Psoas muscle (tissue), 8 donors: Measurements from ENCODE around the gene HOXC6. TPM values are rescaled to one million over a fixed set of nuclear protein-coding genes. Genes with fewer than 3 reads are reported as not detected.

Experiments
- ATAC-seq, 4 donors: fragments of 200-7000 bp; cut with Tn5 transposase; one replicate each; pipeline ENCODE4 v1.9.1; 2020; ENCODE audit warnings: moderate library complexity in 3 of 4, mild to moderate bottlenecking in 2 of 4
- DNase-seq, 2 donors: peaks; one replicate each; pipeline ENCODE4 v3.0.0-alpha.2; 2020
- H3K27ac ChIP-seq: fragments of 200-600 bp; one replicate; pipeline ENCODE4 v1.8.0; 2022
- H3K27me3 ChIP-seq, 3 donors: fragments of 200-600 bp in 1 of 3; one replicate each; pipeline versions ENCODE4 v1.6.1 to v1.8.0; 2013 to 2022; ENCODE audit warnings: low read length in 2 of 3, mild to moderate bottlenecking in 2 of 3, moderate library complexity in 1 of 3; ENCODE audit not compliant: insufficient read depth in 3 of 3
- H3K36me3 ChIP-seq, 2 donors: fragments of 200-600 bp in 1 of 2; one replicate each; pipeline versions ENCODE4 v1.6.1 to v1.8.0; 2013 to 2022; ENCODE audit warnings: low read depth in 1 of 2, mild to moderate bottlenecking in 1 of 2, moderate library complexity in 1 of 2; ENCODE audit not compliant: insufficient read depth in 1 of 2
- H3K4me1 ChIP-seq: fragments of 200-600 bp; one replicate; pipeline ENCODE4 v1.8.0; 2022
- H3K4me3 ChIP-seq: fragments of 200-600 bp; one replicate; pipeline ENCODE4 v1.8.0; 2022; ENCODE audit warnings: mild to moderate bottlenecking
- H3K9me3 ChIP-seq: fragments of 200-600 bp; one replicate; pipeline ENCODE4 v1.8.0; 2022
- CTCF ChIP-seq: fragments of 200-600 bp; IDR thresholded peaks from one replicate; pipeline ENCODE4 v1.8.0; 2022; ENCODE audit warnings: antibody characterized with exemption
- WGBS, 3 donors: extraction: QIAGEN DNeasy Blood & Tissue Kit; methylation state at CpG; one replicate each; pipeline versions ENCODE4 v1.1.6 to v1.1.7; 2013; 5-methylcytosine and 5-hydroxymethylcytosine counted together
- intact Hi-C, 2 donors: fragments of 100-400 bp; cut with DNase I; formaldehyde crosslinking; loops; one replicate each; pipeline versions ENCODE4 v1.11.0 to v1.14.2; 2022
- polyA plus RNA-seq, 3 donors: library from polyadenylated mRNA; stranded (reverse); fragments of 200-250 nt; gene quantifications; one replicate each; pipeline ENCODE4 v1.2.3, GENCODE V29; 2013
- total RNA-seq, 4 donors: library from RNA; stranded (reverse); fragmentation: NEBNext Ultra II Directional in 2 of 4; extraction: Animal tissue kit (Norgen Biotek cat#: 25700) in 2 of 4; gene quantifications; one replicate each; pipeline versions ENCODE4 v1.2.1 to v1.2.4, GENCODE V29; 2021 to 2023
- donor health status: healthy with polysubstance abuse.
- donor health status: DM: no; HTN: no; CAD: no; lungs with moderate emphysema.
- donor health status: Bipolar disorder and iron deficiency.
- donor health status: healthy.
- donor health status: DM: yes; HTN: yes; CAD: no.
- donor health status: DM: no; HTN: no; CAD: no.
- donor health status: DM: no; HTN: no; CAD: no.
- donor health status: DM: yes; HTN: yes; CAD: no.

HOXC6 gene
- total and polyA plus RNA-seq, 7 donors = 2.2 to 23.6 (median 7.6) TPM

GRCh38 chr12:53980802-53981496, 47.3 kb upstream of the HOXC6 start:
- H3K4me3 ChIP-seq = peak overlapping the region; percentile 79
- ATAC-seq = no peak
- peak in 1 of 2 donors; percentile 44 for DNase-seq
- H3K36me3 ChIP-seq = no peaks in the 10 kb centered on the region
- H3K4me1 ChIP-seq = peaks cover 5% of the 10 kb centered on the region
- intact Hi-C loops = loop anchor here in 1 of 2 donors (10.0 kb wide), 1 partner anchor 394 kb away; no protein-coding TSS in a partner anchor
- WGBS, 3 donors = 25 to 29% (median 25%) methylated on average over 15 of the region's 15 CpGs
- TF ChIP-seq CTCF = no peak
- H3K27ac ChIP-seq = peak overlapping the region; percentile 95
- H3K27me3 ChIP-seq = peaks cover 0 to 17% (median 7%) of the 10 kb centered on the region in 3 donors
- no peaks in the 10 kb centered on the region for H3K9me3 ChIP-seq

DNA sequence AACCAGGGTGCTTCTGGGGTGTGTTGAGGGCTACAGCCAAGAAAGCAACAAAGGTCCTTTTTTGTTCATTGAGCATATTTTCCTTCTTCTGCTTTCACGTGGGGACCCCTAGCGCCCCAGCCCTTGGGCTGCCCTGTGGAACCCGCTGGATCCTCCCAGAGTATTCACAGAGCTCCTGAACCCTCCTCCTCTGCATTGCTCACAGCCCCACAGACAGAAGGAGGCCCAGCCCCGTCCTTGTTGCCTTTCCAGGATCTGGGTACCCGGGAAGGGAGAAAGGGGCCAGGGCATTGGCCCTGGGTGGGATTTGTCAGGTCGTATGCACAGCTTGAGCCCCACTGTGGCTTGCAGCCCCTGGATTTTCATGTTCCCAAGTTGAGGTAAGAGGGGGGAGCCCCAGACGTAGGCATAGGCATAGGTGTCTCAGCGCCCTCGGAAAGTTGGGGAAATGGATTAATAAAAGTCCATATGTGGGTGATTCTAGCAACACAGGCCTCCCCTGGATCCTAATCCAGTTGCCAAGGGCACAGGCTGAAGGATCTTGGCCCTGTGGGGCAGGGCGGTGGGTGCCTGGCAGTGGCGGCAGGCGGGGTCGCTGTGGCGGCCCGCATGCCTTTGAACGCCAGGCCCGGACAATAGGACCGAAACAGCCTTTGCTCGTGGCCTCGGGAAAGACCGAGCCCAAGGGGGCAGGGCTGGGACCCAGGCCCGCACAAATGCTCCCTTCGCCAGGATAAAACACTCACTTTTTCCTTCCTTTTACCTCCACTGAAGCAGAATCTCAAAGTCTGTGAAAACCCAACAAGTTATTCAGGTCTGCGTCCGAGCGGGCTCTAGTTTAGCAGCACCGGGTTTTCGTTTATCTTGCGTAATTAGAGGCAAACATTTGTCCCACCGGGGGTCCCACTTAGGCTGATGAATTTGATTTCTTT, 46.3 kb upstream of the HOXC6 start:
- Histone ChIP-seq H3K27me3 (peaks cover 0 to 8% (median 7%) of the 10 kb centered on the region in 3 donors), H3K4me1 (no peaks in the 10 kb centered on the region), H3K9me3 (no peaks in the 10 kb centered on the region), H3K27ac (peak overlapping the region; percentile 95), H3K4me3 (peak overlapping the region; percentile 79), H3K36me3 (no peaks in the 10 kb centered on the region)
- WGBS, 3 donors = 8 to 15% (median 14%) methylated on average over 28 to 30 of the region's 30 CpGs
- intact Hi-C loops = loop anchor here (1.0 to 10.0 kb wide), 3 partner anchors 15 to 393 kb away; no protein-coding TSS in a partner anchor
- no peak for TF ChIP-seq CTCF
- DNase-seq (peak in 1 of 2 donors; percentile 62), ATAC-seq (no peak)

DNA sequence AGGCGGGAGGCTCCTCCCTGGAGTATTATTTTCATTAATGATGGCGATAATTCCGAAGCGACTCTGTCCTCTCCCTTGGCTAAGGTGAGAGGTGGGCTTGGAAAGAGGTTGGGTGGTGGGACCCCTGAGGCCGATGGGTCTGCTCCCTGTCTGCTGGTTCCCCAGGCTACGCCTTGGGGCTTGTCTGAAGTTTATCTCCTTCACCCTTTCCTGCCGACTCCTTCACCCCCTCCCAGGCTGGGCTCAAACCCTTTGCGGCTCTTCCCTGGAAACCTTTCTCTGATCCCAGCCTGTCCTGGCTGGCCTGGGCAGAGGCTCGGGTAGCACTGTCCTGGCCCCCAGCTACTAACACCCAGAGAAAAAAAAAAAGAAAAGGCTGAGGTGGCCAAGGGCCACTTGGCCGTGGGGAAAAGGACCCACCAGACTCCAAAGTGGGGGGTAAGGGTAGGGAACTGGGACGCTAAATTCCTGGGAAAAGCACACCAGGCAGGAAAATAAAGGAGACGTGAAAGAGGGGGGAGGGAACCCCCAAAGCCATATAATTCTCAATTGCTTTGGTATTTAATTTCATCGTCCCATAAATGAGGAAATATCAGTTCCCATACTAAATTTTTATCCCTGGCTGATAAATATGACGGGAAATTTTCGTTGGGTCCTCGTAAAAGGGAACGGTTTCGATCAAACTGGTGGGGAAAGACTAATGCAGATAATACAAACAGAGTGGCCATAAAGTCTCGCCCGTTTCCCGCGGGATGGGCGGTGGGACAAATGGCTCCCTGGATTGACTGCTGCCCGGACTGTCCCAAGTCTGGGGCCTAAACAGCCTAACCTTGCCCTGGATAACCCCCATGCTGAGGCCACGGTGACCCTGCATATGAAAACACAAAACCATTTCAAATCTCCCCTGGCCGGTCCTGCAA, 45.3 kb upstream of the HOXC6 start:
- ATAC-seq = peak in 1 of 4 donors; percentile 11
- Histone ChIP-seq H3K4me3 (peak overlapping the region; percentile 79), H3K36me3 (no peaks in the 10 kb centered on the region), H3K27ac (peak overlapping the region; percentile 95), H3K4me1 (peaks cover 3% of the 10 kb centered on the region), H3K27me3 (peaks cover 0 to 7% (median 3%) of the 10 kb centered on the region in 3 donors), H3K9me3 (no peaks in the 10 kb centered on the region)
- TF ChIP-seq CTCF = no peak
- DNase-seq = peak in 1 of 2 donors; percentile 54
- 9 to 13% (median 11%) methylated on average over 26 of the region's 26 CpGs for WGBS, 3 donors
- intact Hi-C loops = loop anchor here (1.0 to 10.0 kb wide), 4 partner anchors 14 to 392 kb away; no protein-coding TSS in a partner anchor

DNA sequence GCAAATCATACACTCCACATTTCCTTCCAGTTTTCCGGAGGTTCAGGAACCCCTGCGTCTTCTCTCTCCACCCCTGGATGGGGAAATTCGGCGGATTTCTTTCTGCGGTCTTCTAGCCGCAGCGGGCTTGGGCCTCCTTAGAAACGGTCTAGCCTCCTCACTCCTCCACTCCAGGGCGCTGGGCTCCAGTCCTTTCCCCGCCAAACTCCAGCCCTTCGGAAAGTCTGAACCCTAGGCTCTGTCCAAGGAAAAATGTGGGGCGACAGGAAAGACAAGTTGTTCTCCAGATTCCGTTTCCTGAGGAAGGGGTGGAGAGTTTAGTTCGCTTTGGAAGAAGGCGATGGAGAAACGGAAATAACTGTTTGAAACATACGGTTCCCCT, 44.7 kb upstream of the HOXC6 start:
- H3K9me3 ChIP-seq = no peaks in the 10 kb centered on the region
- H3K36me3 ChIP-seq = no peaks in the 10 kb centered on the region
- H3K4me3 ChIP-seq = peak overlapping the region; percentile 79
- peak in 1 of 2 donors; percentile 56 for DNase-seq
- H3K27me3 ChIP-seq = peaks cover 0 to 6% (median 3%) of the 10 kb centered on the region in 3 donors
- TF ChIP-seq CTCF = no peak
- ATAC-seq = peak in 1 of 4 donors; percentile 5
- WGBS, 3 donors = 9 to 10% (median 9%) methylated on average over 17 of the region's 17 CpGs
- intact Hi-C loops = loop anchor here (1.0 to 10.0 kb wide), 3 partner anchors 13 to 391 kb away; no protein-coding TSS in a partner anchor
- H3K27ac ChIP-seq = peak overlapping the region; percentile 95
- peaks cover 9% of the 10 kb centered on the region for H3K4me1 ChIP-seq
